IPS-15b (cell line): ENCODE results near the gene ZFHX3.

Experiments
- H3K27me3 ChIP-seq: one replicate; pipeline ENCODE4 v1.6.1; 2013; ENCODE audit warnings: low read length; ENCODE audit not compliant: control insufficient read depth, insufficient read depth
- H3K36me3 ChIP-seq: one replicate; pipeline ENCODE4 v1.6.1; 2013; ENCODE audit warnings: low read length; ENCODE audit not compliant: control insufficient read depth, insufficient read depth
- H3K4me1 ChIP-seq: one replicate; pipeline ENCODE4 v1.6.1; 2013; ENCODE audit warnings: mild to moderate bottlenecking, low read length; ENCODE audit not compliant: control insufficient read depth, insufficient read depth
- H3K4me3 ChIP-seq: one replicate; pipeline ENCODE4 v1.5.1; 2013; ENCODE audit warnings: low read depth, low read length
- H3K9ac ChIP-seq: one replicate; pipeline ENCODE4 v1.6.1; 2013; ENCODE audit warnings: low read depth, mild to moderate bottlenecking, low read length
- H3K9me3 ChIP-seq: one replicate; pipeline ENCODE4 v1.6.1; 2013; ENCODE audit warnings: mild to moderate bottlenecking, low read length; ENCODE audit not compliant: control insufficient read depth, insufficient read depth

ZFHX3 gene

GRCh38 chr16:72846594-72846993 lies 201.3 kb downstream of the ZFHX3 start:
- peaks cover 2% of the 10 kb centered on the region for H3K27me3 ChIP-seq
- H3K9ac ChIP-seq, result no peak overlapping the region
- H3K36me3 ChIP-seq, result no peaks in the 10 kb centered on the region
- H3K9me3 ChIP-seq, result no peaks in the 10 kb centered on the region
- peaks cover 11% of the 10 kb centered on the region for H3K4me1 ChIP-seq
- H3K4me3 ChIP-seq, result no peak overlapping the region

GRCh38 chr16:72845322-72846020 lies 202.5 kb downstream of the ZFHX3 start:
- Histone ChIP-seq H3K4me3 (no peak overlapping the region), H3K4me1 (peaks cover 11% of the 10 kb centered on the region), H3K36me3 (no peaks in the 10 kb centered on the region), H3K27me3 (peaks cover 2% of the 10 kb centered on the region), H3K9ac (no peak overlapping the region), H3K9me3 (no peaks in the 10 kb centered on the region)

GRCh38 chr16:72844225-72844920 lies 203.6 kb downstream of the ZFHX3 start:
- Histone ChIP-seq H3K27me3 (peaks cover under 1% of the 10 kb centered on the region), H3K36me3 (no peaks in the 10 kb centered on the region), H3K9ac (no peak overlapping the region), H3K4me1 (peaks cover 10% of the 10 kb centered on the region), H3K9me3 (no peaks in the 10 kb centered on the region), H3K4me3 (no peak overlapping the region)

- H3K9ac ChIP-seq, result no peak overlapping the region
- H3K36me3 ChIP-seq, result no peaks in the 10 kb centered on the region
- no peaks in the 10 kb centered on the region for H3K27me3 ChIP-seq
- H3K4me1 ChIP-seq, result no peaks in the 10 kb centered on the region
- H3K9me3 ChIP-seq, result no peaks in the 10 kb centered on the region
- H3K4me3 ChIP-seq, result no peak overlapping the region
These were observed 206.4 kb downstream of the ZFHX3 start for GRCh38 chr16:72841506-72841905.

GRCh38 chr16:72840631-72841381 lies 207.1 kb downstream of the ZFHX3 start:
- Histone ChIP-seq H3K27me3 (no peaks in the 10 kb centered on the region), H3K4me1 (no peaks in the 10 kb centered on the region), H3K36me3 (no peaks in the 10 kb centered on the region), H3K4me3 (no peak overlapping the region), H3K9ac (no peak overlapping the region), H3K9me3 (no peaks in the 10 kb centered on the region)

- no peak overlapping the region for H3K9ac ChIP-seq
- H3K9me3 ChIP-seq, result no peaks in the 10 kb centered on the region
- no peaks in the 10 kb centered on the region for H3K27me3 ChIP-seq
- H3K36me3 ChIP-seq, result no peaks in the 10 kb centered on the region
- no peak overlapping the region for H3K4me3 ChIP-seq
- no peaks in the 10 kb centered on the region for H3K4me1 ChIP-seq
These were observed 209.0 kb downstream of the ZFHX3 start for GRCh38 chr16:72838951-72839350.

- no peaks in the 10 kb centered on the region for H3K9me3 ChIP-seq
- no peaks in the 10 kb centered on the region for H3K27me3 ChIP-seq
- H3K4me1 ChIP-seq, result no peaks in the 10 kb centered on the region
- H3K4me3 ChIP-seq, result no peak overlapping the region
- H3K9ac ChIP-seq, result no peak overlapping the region
- no peaks in the 10 kb centered on the region for H3K36me3 ChIP-seq
These were observed 209.4 kb downstream of the ZFHX3 start for GRCh38 chr16:72838586-72838910.

GRCh38 chr16:72837846-72838585 lies 209.9 kb downstream of the ZFHX3 start:
- Histone ChIP-seq H3K4me3 (no peak overlapping the region), H3K4me1 (no peaks in the 10 kb centered on the region), H3K27me3 (no peaks in the 10 kb centered on the region), H3K36me3 (no peaks in the 10 kb centered on the region), H3K9me3 (no peaks in the 10 kb centered on the region), H3K9ac (no peak overlapping the region)

GRCh38 chr16:72836985-72837384 lies 210.9 kb downstream of the ZFHX3 start:
- Histone ChIP-seq H3K9ac (no peak overlapping the region), H3K9me3 (no peaks in the 10 kb centered on the region), H3K4me1 (peaks cover 2% of the 10 kb centered on the region), H3K36me3 (no peaks in the 10 kb centered on the region), H3K27me3 (no peaks in the 10 kb centered on the region), H3K4me3 (no peak overlapping the region)

- Histone ChIP-seq H3K9me3 (no peaks in the 10 kb centered on the region), H3K4me3 (no peak overlapping the region), H3K4me1 (peaks cover 2% of the 10 kb centered on the region), H3K27me3 (no peaks in the 10 kb centered on the region), H3K36me3 (no peaks in the 10 kb centered on the region), H3K9ac (no peak overlapping the region)
These were observed 211.7 kb downstream of the ZFHX3 start for GRCh38 chr16:72836181-72836580.

GRCh38 chr16:72835086-72835485 lies 212.8 kb downstream of the ZFHX3 start:
- H3K9ac ChIP-seq, result no peak overlapping the region
- peaks cover 2% of the 10 kb centered on the region for H3K4me1 ChIP-seq
- no peaks in the 10 kb centered on the region for H3K36me3 ChIP-seq
- no peak overlapping the region for H3K4me3 ChIP-seq
- H3K9me3 ChIP-seq, result no peaks in the 10 kb centered on the region
- H3K27me3 ChIP-seq, result no peaks in the 10 kb centered on the region
